Measurements from ENCODE around the gene ERCC6L2.

- TF ChIP-seq, protein P1, sequence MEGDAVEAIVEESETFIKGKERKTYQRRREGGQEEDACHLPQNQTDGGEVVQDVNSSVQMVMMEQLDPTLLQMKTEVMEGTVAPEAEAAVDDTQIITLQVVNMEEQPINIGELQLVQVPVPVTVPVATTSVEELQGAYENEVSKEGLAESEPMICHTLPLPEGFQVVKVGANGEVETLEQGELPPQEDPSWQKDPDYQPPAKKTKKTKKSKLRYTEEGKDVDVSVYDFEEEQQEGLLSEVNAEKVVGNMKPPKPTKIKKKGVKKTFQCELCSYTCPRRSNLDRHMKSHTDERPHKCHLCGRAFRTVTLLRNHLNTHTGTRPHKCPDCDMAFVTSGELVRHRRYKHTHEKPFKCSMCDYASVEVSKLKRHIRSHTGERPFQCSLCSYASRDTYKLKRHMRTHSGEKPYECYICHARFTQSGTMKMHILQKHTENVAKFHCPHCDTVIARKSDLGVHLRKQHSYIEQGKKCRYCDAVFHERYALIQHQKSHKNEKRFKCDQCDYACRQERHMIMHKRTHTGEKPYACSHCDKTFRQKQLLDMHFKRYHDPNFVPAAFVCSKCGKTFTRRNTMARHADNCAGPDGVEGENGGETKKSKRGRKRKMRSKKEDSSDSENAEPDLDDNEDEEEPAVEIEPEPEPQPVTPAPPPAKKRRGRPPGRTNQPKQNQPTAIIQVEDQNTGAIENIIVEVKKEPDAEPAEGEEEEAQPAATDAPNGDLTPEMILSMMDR (IDR thresholded peaks at IDR 0.05; ENCODE audit: insufficient read depth, low read length, poor library complexity, severe bottlenecking): no peak
- TF ChIP-seq EZH2phosphoT487 (conservative IDR thresholded peaks at IDR 0.05; ENCODE audit: low read length): no peak
Measured at GRCh38 chr9:95870906-95871305, 4.6 kb upstream of the ERCC6L2 start.

Measured in SU-DHL-6 (cell line).